NCI-H524 treated with DMSO at 0.1 percent for 48 hours (cell line): ENCODE results near the gene DYTN.
"Not testable (repeated sequence)": the region's sequence is repeated elsewhere in the genome, so short reads cannot be mapped to it uniquely, and the experiment has no call there.

Source experiments
- DNase-seq: peaks from one replicate; lab custom pipeline; 2025; lab: John Stamatoyannopoulos, UW

Gene DYTN, protein sequence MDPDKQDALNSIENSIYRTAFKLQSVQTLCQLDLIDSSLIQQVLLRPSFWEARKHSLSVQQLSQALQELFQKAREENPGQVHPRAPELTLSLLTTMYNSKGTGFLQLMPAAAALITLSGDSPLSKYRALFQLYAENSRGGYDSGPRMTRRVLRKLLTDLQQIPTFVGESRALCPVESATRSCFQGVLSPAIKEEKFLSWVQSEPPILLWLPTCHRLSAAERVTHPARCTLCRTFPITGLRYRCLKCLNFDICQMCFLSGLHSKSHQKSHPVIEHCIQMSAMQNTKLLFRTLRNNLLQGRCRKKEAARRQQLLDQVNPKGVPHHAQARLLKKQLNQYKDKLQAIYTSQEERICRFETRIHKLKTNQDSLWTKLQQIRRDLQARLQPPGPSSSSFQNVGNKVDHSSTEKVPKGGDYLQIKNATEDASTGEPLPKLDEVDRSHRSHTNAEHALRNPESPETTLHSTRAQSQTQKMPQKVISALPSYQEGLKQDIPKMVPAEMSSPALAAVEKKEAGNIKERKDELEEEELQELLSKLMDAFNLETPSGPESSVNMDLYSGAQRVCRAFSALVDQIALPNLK

DNA sequence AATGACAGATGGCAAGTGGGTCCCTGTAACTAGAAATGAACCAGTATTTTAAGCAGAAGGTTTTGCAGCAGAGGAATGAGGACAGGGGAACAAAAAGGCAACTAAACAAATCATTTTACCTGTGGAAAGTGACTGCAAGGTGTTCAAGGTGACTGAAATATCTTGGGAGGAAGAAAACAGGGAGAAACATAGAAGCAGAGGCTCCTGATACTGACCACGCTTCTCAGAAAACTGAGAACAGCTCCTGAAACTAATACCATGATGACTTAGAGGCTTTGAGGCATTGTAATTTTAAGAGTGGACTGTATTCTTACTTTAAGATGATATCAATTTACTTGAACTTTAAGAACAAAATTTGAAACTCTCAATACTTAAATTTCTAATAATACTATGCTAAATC is at the start of gene DYTN:
Gene DYTN, minus strand, starts transcription at position 101 of the 400 bp plus-strand sequence. CDS start 117 bp downstream, outside the sequence.
- no peak for DNase-seq

GRCh38 chr2:206766057-206766930 is 48.1 kb upstream of the DYTN start:
- DNase-seq, result no peak

- DNase-seq, result peak; percentile 69
Observed at GRCh38 chr2:206765242-206766056, 47.3 kb upstream of the DYTN start, which contains the start of the genes FASTKD2 and MDH1B. Gene FASTKD2, plus strand, starts transcription at chr2:206765606. Its CDS starts 1,088 bp downstream, at chr2:206766694. Gene MDH1B, minus strand, starts transcription at chr2:206765328. Its CDS starts 57 bp downstream, at chr2:206765271.

- DNase-seq, result no peak
Observed at GRCh38 chr2:206764673-206765241, 46.6 kb upstream of the DYTN start.

- no peak for DNase-seq
Observed at GRCh38 chr2:206756816-206757215, 38.6 kb upstream of the DYTN start.

GRCh38 chr2:206740800-206741199 is 22.6 kb upstream of the DYTN start:
- DNase-seq, result no peak

GRCh38 chr2:206739271-206739670 is 21.1 kb upstream of the DYTN start:
- no peak for DNase-seq

- DNase-seq, result no peak
Observed at GRCh38 chr2:206736935-206737334, 18.7 kb upstream of the DYTN start.

DNA sequence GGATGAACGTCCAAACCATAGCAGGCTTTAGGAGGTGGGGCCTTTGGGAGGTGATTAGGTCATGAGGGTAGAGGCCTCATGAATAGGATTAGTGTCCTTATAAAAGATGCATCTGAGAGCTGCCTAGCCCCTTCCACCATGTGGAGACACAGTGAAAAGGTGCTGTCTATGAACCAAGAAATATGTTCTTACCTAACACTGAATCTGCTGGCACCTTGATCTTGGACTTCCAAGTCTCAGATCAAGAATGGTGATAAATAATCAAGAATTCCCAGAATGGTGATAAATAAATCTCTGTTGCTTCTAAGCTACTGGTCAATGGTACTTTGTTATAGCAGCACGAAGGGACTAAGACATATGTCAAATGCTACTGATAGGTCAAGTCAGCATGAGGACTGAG is 15.1 kb upstream of the DYTN start:
- no peak for DNase-seq

- DNase-seq, result no peak
Observed at GRCh38 chr2:206728277-206729199, 10.3 kb upstream of the DYTN start.

- no peak for DNase-seq
Observed at GRCh38 chr2:206727287-206727686, 9.1 kb upstream of the DYTN start.

DNA sequence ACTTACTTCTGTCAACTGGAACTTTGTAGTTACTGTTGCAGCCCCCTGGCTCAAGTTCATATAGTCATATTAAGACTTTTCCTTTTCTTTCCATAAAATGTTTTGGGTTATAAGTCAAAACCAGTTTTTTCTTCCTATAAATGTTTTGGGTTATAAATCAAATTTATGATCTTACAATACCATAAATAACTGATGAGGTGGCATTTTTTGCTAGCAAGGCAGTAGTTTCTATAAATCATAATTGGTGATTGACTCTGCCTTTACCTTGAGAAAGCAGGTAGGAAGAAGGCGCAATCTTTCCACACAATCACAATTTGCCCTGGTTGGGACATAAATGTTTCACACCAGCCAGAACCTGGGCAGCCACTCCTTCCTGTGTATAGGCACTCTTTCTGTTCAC is 5.1 kb upstream of the DYTN start:
- DNase-seq, result no peak

- DNase-seq, result no peak
Observed at GRCh38 chr2:206721256-206721920, 3.2 kb upstream of the DYTN start.

GRCh38 chr2:206716623-206717022 is 1.6 kb downstream of the DYTN start:
- peak; percentile 27 for DNase-seq

DNA sequence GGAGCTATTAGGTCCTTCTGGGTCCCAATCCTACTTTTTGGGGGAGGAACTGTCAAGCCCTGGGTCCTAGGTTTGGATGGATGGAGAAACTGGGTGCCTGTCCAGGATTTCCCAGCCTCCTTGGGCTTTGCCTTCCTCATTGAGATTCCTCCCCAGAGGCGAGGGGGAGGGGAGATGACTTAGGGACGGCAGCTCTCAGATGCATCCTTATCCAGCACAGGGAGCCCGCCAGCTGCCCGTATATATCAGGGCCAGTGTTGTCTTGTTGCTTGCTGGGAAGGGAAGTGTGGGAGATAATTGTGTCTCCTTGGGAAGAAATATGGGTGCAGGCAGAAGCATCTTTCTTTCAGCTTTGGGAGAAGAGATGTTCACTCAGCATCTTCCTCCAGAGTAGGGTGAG is 3.0 kb downstream of the DYTN start:
- not testable (repeated sequence) for DNase-seq

DNA sequence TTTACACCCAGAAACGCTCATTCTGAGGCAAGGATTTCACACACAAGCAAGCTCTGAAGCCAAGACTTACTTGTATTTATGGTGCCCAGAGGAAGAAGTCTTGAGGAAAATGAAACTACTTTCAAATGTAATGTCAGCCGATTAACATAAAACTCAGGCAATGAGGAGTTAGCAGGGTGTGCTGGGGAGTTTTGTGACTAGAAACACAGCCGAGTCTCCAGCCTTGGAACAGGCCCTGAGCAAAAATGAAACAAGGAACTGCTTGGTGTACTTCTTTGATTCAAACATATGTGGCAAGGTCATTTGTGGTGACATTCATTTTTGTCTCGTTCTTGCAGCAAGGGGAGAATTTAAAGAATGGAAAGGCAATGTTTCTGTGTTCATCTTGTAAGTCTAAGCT is 4.5 kb downstream of the DYTN start:
- DNase-seq, result no peak

DNA sequence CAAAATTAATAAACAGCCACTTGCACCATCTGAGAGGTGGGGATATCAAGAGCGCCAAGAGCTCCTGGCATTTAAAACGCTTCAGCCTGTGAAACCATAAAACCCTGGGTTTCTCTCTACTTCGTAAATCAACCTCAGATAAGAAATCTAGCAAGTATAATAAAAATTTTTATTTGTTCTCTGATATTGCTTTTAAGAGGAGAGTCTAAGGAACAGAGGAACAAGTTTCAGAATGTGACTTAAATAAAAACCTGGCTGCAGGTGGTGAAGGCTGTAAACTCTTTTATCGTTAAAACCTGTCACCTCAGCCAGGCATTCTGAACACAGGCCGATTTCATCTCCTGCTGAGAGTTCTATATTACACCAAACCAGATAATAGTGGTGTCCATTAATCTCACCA is 9.9 kb downstream of the DYTN start:
- DNase-seq, result no peak

DNA sequence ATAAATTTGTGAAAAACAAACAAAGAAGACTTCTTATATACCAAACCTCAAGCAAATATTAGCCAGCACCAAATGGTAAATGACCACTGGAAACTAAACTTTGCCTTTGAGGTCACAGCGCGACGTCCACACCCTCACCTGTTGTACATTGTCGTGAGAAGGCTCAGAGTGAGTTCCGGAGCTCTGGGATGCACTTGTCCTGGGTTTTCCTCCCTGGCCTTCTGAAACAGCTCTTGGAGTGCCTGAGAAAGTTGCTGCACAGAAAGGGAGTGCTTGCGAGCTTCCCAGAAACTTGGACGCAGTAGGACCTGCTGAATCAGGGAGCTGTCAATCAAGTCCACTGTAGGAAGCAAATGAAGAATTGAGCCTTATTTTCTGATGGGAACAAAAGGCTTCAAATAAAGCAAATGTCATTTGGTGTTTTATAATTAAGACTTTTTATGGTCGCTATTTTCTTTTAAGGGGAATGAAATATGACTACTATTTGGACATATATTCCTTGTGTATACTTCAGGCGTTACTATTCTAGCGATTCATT is 11.0 kb downstream of the DYTN start:
- no peak for DNase-seq

DNA sequence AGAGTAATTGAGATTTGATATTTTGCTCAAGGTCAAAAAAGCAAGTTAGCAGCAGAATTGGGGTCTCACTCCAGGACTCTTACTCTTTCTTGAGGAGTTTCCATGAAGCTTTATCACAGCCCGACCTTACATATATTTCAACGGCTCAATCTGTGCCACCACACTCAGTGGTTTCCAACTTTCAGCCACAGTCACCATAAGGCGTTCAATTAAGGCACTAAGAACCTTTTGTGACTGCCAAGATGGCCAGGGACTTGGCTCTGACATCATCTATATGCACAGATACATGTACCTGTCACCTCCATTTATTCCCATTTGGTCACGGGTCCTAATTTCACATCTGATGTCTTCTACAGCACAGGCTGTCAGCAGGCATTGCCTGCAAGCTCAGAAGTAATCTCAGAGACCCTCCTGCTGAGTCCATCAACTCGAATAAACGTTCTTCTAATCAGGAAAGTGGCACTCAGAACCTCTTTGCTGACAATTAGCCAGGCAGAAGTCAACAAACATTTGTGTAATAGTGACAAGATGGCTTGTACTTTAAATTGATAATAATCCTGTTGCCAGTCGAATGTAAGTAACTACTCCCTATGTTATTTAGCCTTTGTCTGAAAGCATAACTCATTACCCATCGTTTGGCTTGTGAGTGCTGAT is 16.1 kb downstream of the DYTN start:
- peak; percentile 0 for DNase-seq
